ENCODE results near the gene ULBP2. TPM values are rescaled to one million over a fixed set of nuclear protein-coding genes. Genes with fewer than 3 reads are reported as not detected.
A peak's percentile ranks its signal among the peaks of the same experiment; 100 is the strongest.

Gene ULBP2
- total RNA-seq, 1 donor from 2014 or later, result not detected

GRCh38 chr6:149900620-149901443 is 41.0 kb upstream of the ULBP2 start:
- no peak for DNase-seq (ENCODE audit: extremely low spot score, unreplicated experiment)
- H3K36me3 Mint-ChIP-seq, result no peaks in the 10 kb centered on the region
- H3K4me1 Mint-ChIP-seq (ENCODE audit: unreplicated experiment), result peaks cover 2% of the 10 kb centered on the region
- H3K9me3 Mint-ChIP-seq, result no peaks in the 10 kb centered on the region
- H3K27ac Mint-ChIP-seq, result no peak overlapping the region
- H3K27me3 Mint-ChIP-seq, result peaks cover 26% of the 10 kb centered on the region
- H3K4me3 Mint-ChIP-seq, result no peak overlapping the region
- no peak for TF ChIP-seq CTCF (conservative IDR thresholded peaks at IDR 0.05)

- Mint-ChIP-seq H3K36me3 (no peaks in the 10 kb centered on the region), H3K4me1 (ENCODE audit: unreplicated experiment) (no peaks in the 10 kb centered on the region), H3K27ac (no peak overlapping the region), H3K27me3 (peaks cover 28% of the 10 kb centered on the region), H3K4me3 (no peak overlapping the region), H3K9me3 (no peaks in the 10 kb centered on the region)
- peak; percentile 2 for DNase-seq (ENCODE audit: extremely low spot score, unreplicated experiment)
- no peak for TF ChIP-seq CTCF (conservative IDR thresholded peaks at IDR 0.05)
These were observed 40.2 kb upstream of the ULBP2 start for GRCh38 chr6:149901444-149902140.

GRCh38 chr6:149903938-149904611 is 37.7 kb upstream of the ULBP2 start:
- Mint-ChIP-seq H3K36me3 (no peaks in the 10 kb centered on the region), H3K27ac (no peak overlapping the region), H3K27me3 (peaks cover 19% of the 10 kb centered on the region), H3K4me1 (ENCODE audit: unreplicated experiment) (no peaks in the 10 kb centered on the region), H3K9me3 (peaks cover 5% of the 10 kb centered on the region), H3K4me3 (no peak overlapping the region)
- TF ChIP-seq CTCF (conservative IDR thresholded peaks at IDR 0.05), result no peak
- DNase-seq (ENCODE audit: extremely low spot score, unreplicated experiment), result peak; percentile 62

- Mint-ChIP-seq H3K36me3 (no peaks in the 10 kb centered on the region), H3K4me1 (ENCODE audit: unreplicated experiment) (no peaks in the 10 kb centered on the region), H3K4me3 (no peak overlapping the region), H3K27ac (no peak overlapping the region), H3K27me3 (peaks cover 19% of the 10 kb centered on the region), H3K9me3 (peaks cover 5% of the 10 kb centered on the region)
- DNase-seq (ENCODE audit: extremely low spot score, unreplicated experiment), result peak; percentile 52
- no peak for TF ChIP-seq CTCF (conservative IDR thresholded peaks at IDR 0.05)
These were observed 37.0 kb upstream of the ULBP2 start for GRCh38 chr6:149904661-149905370.

- peak; percentile 49 for DNase-seq (ENCODE audit: extremely low spot score, unreplicated experiment)
- TF ChIP-seq CTCF (conservative IDR thresholded peaks at IDR 0.05), result no peak
- no peak overlapping the region for H3K27ac Mint-ChIP-seq
- peaks cover 18% of the 10 kb centered on the region for H3K27me3 Mint-ChIP-seq
- H3K36me3 Mint-ChIP-seq, result no peaks in the 10 kb centered on the region
- H3K4me3 Mint-ChIP-seq, result no peak overlapping the region
- peaks cover 5% of the 10 kb centered on the region for H3K9me3 Mint-ChIP-seq
- no peaks in the 10 kb centered on the region for H3K4me1 Mint-ChIP-seq (ENCODE audit: unreplicated experiment)
These were observed 36.4 kb upstream of the ULBP2 start for GRCh38 chr6:149905371-149905910.

Measured in type B pancreatic cell (in vitro differentiated cells).